HG02642 (cell line): ENCODE data around the gene DES.
"Not testable (repeated sequence)": the region's sequence is repeated elsewhere in the genome, so short reads cannot be mapped to it uniquely, and the experiment has no call there.

Experiments used
- ATAC-seq: cut with Tn5 transposase; IDR thresholded peaks from one replicate; pipeline ENCODE4 v1.9.1; 2021; ENCODE audit warnings: mild to moderate bottlenecking; ENCODE audit not compliant: unreplicated experiment, poor library complexity

The DES gene

DNA sequence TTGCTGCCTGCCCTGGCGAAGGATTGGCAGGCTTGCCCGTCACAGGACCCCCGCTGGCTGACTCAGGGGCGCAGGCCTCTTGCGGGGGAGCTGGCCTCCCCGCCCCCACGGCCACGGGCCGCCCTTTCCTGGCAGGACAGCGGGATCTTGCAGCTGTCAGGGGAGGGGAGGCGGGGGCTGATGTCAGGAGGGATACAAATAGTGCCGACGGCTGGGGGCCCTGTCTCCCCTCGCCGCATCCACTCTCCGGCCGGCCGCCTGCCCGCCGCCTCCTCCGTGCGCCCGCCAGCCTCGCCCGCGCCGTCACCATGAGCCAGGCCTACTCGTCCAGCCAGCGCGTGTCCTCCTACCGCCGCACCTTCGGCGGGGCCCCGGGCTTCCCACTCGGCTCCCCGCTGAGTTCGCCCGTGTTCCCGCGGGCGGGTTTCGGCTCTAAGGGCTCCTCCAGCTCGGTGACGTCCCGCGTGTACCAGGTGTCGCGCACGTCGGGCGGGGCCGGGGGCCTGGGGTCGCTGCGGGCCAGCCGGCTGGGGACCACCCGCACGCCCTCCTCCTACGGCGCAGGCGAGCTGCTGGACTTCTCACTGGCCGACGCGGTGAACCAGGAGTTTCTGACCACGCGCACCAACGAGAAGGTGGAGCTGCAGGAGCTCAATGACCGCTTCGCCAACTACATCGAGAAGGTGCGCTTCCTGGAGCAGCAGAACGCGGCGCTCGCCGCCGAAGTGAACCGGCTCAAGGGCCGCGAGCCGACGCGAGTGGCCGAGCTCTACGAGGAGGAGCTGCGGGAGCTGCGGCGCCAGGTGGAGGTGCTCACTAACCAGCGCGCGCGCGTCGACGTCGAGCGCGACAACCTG is at the start of gene DES:
TSS of gene DES (plus strand) at position 223 of the 857 bp plus-strand sequence. CDS start at position 309, 86 bp downstream.
- no peak for ATAC-seq

- no peak for ATAC-seq
Measured at GRCh38 chr2:219368690-219369191, 49.4 kb upstream of the DES start.

- no peak for ATAC-seq
Measured at GRCh38 chr2:219369447-219369861, 48.7 kb upstream of the DES start.

DNA sequence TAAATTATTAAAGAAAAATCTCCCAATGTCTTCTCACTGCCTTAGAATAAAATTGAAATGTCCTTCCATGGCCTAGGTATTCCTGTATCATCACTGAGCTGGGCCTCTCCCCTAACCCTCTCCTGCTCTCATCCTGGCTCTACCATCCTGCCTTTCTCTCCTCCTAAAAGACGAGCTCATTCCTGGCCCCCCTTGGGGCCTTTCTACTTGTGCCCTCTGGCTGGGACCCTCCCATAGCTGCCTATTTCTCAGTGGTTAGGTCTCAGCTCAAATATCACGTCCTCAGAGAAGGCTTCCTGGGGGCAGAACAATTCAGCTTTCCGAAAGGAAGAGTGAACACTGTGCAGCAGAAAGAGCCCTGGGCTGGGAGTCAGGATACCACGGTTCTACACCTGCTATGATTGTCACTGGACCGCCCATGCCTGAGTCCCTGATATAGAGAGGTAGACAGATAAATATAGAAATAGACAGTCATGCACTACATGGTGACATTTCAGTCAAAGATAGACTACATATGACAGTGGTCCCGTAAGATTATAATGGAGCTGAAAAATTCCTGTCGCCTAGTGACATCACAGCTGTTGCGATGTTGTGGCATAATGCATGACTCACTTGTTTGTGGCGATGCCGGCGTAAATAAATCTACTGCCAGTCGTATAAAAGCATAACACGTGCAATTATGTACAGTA is 39.9 kb upstream of the DES start:
- no peak for ATAC-seq

- ATAC-seq, result no peak
Measured at GRCh38 chr2:219380926-219381325, 37.3 kb upstream of the DES start.

DNA sequence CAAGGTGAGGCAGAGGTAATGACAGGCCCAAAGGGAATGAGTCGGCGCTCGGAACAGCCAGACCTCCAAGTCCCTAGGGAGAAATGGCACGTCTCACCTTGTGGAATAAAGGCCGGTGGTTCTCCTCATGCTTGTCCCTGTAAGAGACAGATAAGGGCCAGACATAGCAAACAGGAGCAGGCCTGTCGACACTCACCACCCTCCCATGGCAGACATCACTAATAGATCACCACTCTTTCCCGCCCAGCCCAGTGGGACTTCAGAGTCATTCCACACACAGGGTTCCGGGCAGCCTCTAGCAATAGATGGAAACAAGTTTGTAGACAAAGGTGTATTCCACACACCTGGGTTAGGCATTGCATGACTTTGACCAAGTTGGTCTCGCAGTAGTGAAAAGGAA is 36.7 kb upstream of the DES start:
- ATAC-seq, result no peak

DNA sequence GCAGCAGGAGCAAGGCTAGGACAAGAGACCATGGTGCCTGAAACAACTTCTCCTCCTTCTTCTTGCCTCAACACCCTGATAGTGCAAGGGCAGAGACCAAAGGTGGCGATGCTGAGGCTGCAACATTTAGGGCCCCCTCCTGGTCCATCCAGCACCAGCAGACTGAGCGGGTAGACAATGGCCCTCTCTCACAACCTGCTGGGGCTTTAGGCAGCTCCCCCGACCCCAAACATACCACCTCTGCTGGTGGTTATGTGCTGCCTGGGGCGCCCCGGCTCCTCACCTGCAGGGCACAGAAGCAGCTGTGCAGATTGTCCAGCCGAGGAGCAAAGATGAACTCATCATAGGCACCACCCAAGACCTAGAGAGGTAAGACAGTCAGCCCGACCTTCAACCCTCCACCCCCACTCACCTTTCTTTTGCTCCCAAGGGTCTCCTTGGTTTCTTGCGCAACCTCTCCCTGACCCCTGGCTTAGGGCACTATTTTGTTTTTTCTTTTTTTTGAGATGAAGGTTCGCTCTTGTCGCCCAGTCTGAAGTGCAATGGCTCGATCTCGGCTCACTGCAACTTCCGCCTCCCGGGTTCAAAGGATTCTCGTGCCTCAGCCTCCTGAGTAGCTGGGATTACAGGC is 34.0 kb upstream of the DES start:
- no peak for ATAC-seq

DNA sequence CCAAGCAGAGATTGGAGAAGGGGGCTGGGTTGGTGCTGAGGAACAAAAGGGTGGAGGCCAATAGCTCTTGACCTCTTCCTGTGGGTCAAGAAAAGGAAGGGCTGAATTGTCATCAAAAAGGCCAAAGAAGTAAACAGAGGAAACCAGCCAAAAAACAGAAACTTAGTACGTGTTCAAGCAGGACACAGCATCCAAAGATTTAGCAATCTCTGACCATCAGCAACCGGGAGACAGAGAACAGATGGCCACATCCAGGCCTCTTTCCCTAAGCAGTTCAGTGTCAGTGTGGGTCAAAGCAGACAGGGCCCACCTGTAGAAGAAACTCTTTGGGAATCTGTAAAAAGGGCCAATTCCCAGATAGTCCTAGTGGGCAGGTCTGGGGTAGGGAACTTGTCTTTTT is 33.3 kb upstream of the DES start:
- no peak for ATAC-seq

- ATAC-seq, result no peak
Measured at GRCh38 chr2:219385958-219386520, 32.1 kb upstream of the DES start.

- ATAC-seq, result no peak
Measured at GRCh38 chr2:219386532-219387280, 31.5 kb upstream of the DES start.

DNA sequence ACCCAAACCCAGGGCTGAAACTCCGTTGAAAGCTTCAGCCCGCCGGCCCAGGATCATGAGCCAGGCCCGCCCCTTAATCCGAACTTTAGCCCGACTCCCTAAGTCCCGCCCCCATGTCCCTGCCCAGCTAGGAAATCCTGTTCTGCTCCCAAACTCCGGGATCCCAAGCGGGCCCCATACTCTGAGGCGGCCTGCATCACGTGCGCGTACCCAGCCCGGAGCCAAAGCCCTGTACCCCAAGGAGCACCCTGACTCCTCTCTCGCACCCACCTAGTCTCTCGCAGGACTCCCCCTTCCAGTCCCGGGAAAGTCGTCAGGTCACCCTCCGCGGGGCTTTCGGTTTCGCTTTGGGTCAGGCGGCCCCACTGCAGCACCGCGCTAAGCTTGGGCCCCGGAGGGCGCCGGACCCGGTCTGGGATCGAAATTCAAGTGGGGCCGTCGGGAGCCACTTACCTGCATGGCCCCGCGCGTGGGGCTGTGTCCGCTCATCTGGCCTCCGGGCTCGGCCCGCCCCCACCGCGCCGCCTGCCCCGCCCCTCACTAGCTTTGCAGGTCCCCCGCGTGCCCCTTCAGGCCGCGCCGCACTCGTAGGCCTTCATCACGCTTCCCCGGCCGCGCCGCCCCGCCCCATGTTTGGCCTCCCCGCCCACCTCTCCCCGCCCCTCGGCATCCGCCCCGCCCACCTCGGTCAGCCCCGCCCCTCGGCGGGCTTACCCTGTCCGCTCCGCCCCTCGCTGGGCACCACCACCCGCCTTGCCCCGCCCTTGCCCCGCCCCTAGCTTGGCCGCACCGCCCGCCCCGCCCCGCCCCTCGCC is 30.7 kb upstream of the DES start, which contains the start of gene DNPEP:
TSS of gene DNPEP (minus strand) at position 607 of the 815 bp plus-strand sequence. CDS start at position 489, 118 bp downstream.
- peak; percentile 72 for ATAC-seq

GRCh38 chr2:219388121-219388906 is 29.9 kb upstream of the DES start:
- peak; percentile 87 for ATAC-seq

DNA sequence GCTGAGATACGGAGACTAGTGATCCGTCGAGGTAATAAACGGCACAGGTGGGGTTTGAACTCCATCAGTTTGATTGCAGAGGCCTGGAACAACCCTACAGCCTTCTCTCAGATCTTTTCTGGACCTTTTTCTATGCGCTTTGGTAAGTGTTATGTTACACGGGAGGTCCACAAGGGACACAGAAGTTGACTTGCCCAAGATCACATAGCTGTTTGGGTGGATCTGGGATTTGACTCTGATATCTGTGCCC is 29.3 kb upstream of the DES start:
- no peak for ATAC-seq

DNA sequence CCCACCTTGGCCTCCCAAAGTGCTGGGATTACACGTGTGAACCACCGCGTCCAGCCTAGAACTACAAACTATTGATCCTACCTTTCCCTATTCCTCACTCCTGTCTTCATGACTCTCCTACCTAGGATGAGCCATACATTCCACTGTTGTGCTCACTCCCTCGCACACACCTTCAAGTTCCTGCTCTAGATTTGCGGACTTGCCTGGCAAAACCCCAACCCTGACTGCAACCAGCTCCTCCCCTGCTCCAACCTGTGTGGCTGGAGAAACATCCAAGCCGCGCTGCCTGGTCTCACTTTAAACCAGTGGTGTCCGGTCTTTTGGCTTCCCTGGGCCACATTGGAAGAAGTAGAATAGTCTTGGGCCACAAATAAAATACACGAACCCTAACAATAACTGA is 25.4 kb upstream of the DES start:
- no peak for ATAC-seq

DNA sequence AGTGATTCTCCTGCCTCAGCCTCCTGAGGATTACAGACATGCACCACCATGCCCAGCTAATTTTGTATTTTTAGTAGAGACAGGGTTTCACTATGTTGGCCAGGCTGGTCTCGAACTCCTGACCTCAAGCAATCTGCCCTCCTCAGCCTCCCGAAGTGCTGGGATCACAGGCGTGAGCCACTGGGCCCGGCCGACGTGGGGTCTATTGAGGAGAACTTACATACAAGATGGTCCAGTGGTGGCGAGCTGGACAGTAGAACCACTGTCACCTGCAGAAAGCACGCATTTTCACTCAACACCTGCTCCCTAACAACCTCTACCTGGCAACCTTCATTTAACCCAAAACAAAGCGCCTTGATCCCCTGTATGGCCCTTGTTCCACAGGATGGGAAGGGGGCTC is 23.1 kb upstream of the DES start:
- ATAC-seq, result not testable (repeated sequence)

DNA sequence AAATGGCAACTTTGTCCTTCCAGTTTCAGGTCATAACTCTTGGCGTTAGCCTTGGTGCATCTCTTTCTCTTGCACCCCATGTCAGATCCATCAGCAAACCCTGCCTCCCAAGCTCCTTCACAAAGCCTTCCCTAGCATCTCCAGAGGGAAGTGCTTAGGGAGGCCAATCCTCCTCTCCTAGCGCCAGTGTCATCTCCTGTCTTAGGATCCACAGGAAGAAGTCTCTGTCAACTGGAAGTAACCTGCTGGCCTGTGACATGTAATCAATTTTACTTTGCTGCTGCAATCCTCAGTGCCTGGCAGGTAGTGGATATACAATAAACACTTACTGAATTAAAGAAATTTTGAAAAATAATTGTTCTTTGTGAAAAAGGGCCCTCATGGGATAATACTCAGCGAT is 22.6 kb upstream of the DES start:
- no peak for ATAC-seq

GRCh38 chr2:219396863-219397457 is 21.2 kb upstream of the DES start:
- ATAC-seq, result no peak

DNA sequence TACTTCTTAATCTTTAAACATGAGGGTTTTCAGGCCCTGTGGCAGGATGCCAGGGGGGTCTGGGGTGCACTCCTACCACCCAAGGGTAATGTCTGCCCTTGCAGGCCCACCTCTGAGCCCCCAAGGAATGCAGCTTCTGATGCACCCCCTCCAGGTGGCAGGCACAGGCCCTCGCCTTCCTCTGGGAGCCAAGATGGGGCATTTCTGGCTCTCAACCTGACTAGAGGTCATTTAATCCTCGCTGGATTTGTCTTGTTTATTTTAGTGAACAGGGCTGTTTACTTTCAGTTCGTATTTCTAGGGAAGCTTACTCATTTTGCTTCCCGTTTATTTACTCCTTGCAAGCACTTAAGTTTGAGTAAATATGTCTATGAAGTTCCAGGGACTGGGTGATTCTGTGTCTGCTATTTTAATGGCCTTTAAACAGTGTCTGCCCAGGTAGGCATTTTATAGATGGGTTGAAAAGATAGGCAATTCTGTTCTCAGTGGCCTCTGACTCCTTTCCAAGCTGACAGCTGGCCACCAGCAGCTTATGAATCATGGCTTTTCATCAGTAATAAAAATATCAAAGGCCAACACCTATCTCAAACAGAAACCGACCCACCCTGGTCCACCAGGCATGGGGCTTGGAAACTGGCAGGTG is 19.3 kb upstream of the DES start:
- ATAC-seq, result no peak
